HAP-1 (cell line): ENCODE results near the gene HTT-AS.

Source experiments
- DNase-seq, 2 experiments: peaks; one replicate each; pipeline ENCODE4 v3.0.0-alpha.2; 2016 to 2020; ENCODE audit warnings: low spot score in 2 of 2
- H3K27me3 ChIP-seq: fragments of 250-450 bp; sonication (Bioruptor Pico); 2 replicates; pipeline ENCODE4 v1.5.1; 2020; ENCODE audit warnings: low read depth, mild to moderate bottlenecking, moderate library complexity
- H3K36me3 ChIP-seq: fragments of 250-450 bp; sonication (Bioruptor Pico); replicated peaks from 2 replicates; pipeline ENCODE4 v1.5.1; 2020; ENCODE audit warnings: mild to moderate bottlenecking
- H3K4me1 ChIP-seq: fragments of 250-450 bp; sonication (Bioruptor Pico); 2 replicates; pipeline ENCODE4 v1.5.1; 2020; ENCODE audit warnings: mild to moderate bottlenecking
- H3K4me3 ChIP-seq: fragments of 250-450 bp; sonication (Bioruptor Pico); 2 replicates; pipeline ENCODE4 v1.5.1; 2020; ENCODE audit warnings: mild to moderate bottlenecking, moderate library complexity
- H3K9me3 ChIP-seq: fragments of 250-450 bp; sonication (Bioruptor Pico); 2 replicates; pipeline ENCODE4 v1.5.1; 2020; ENCODE audit warnings: mild to moderate bottlenecking, moderate library complexity
- in situ Hi-C: fragments of 300-500 bp; cut with MboI; formaldehyde crosslinking; loops from 3 replicates; pipeline ENCODE4 v1.14.3; 2020; ENCODE audit warnings: low sequenced_read_pairs, inconsistent platforms, mixed read lengths

The HTT-AS gene

DNA sequence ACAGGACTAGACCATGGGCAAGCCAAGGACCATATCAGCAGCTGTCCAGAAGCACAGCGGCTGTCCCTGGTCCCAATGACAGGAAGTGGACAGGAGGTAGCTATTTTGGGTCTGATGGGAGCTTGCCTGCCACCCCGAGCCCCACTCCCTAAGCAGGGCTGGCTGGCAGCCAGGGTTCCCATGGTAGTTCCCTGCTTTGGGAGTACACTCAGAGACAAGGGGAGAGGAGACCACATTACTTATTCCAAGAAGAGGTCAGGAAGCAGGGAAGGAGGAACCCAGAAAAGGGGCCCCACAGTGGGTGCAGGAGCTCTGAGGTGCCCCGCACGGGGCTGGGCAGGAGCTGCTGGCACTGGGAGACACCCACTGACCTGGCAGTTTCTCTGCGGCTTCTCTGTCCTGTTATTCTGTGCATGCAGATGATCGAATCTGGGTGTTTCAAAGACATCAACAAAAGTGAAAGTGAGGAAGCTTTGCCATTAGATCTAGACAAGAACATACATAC lies 36.3 kb downstream of the HTT-AS start:
- Histone ChIP-seq H3K4me3 (no peak overlapping the region), H3K9me3 (no peaks in the 10 kb centered on the region), H3K36me3 (no peaks in the 10 kb centered on the region), H3K4me1 (no peaks in the 10 kb centered on the region), H3K27me3 (no peaks in the 10 kb centered on the region; the same call in 1 of the 2 replicates)
- DNase-seq: no peak
- in situ Hi-C loops: no loop called here

DNA sequence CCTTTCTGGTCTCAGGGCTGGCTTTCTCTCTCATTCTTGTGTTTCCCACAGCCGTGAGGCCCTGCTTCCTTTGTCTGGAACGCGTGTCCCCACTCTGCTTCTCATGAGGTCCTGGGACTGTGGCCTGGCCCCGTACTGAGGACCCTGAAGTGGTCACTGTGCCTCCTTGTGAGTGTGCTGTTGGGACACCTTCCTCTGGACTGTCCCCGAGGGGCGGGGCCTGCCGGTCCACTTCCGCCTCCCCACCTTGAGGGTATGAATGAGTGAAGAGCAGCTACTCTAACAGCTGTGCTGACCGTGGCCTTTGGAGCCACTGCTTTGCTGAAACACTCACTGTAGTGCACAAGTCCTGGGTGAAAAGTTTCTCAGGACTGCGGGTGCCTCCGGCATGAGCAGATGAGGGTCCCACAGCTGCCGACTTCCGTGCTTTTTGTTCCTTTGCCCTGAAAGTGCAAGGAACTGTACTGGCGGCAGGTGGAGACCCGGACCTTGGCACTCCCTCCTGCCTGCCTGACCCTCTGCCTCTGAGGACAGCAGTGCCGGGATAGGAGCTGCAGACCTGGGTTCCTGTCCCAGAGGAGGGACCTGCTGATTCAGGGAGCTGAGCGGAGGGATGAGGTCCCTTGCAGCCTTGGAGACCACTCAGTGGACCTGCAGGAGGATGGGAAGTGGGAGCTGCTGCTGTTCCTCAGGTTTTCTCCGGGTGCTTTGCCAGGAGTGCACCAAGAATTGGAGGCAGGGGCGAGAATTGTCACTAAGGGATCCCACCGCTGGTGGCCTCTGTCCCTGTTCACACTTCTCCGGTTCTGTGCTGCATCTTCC lies 38.0 kb downstream of the HTT-AS start:
- in situ Hi-C loops: no loop called here
- no peak overlapping the region for H3K4me3 ChIP-seq
- DNase-seq: no peak
- no peaks in the 10 kb centered on the region for H3K4me1 ChIP-seq
- no peaks in the 10 kb centered on the region; the same call in 1 of the 2 replicates for H3K27me3 ChIP-seq
- no peaks in the 10 kb centered on the region for H3K36me3 ChIP-seq
- no peaks in the 10 kb centered on the region for H3K9me3 ChIP-seq

DNA sequence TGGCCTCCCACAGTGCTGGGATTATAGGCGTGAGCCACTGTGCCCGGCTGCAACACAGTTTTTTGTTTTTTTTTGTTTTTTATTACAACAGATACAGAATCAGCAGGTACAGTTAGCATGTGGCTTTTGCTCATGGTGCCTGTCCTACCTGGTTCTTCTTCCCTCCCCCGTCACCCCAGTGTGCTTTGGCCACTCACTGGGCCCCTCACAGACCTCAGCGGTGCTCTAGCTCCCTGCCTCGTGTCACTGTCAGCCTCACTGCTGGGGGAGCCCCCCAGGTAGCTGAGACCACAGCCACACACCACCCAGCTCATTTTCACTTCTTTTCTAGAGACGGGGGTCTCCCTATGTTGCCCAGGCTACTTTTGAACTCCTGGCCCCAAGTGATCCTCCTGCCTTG lies 38.7 kb downstream of the HTT-AS start:
- no peaks in the 10 kb centered on the region for H3K4me1 ChIP-seq
- no peaks in the 10 kb centered on the region; the same call in 1 of the 2 replicates for H3K27me3 ChIP-seq
- no peak overlapping the region for H3K4me3 ChIP-seq
- DNase-seq: no peak
- H3K9me3 ChIP-seq: no peaks in the 10 kb centered on the region
- in situ Hi-C loops: no loop called here
- H3K36me3 ChIP-seq: no peaks in the 10 kb centered on the region

DNA sequence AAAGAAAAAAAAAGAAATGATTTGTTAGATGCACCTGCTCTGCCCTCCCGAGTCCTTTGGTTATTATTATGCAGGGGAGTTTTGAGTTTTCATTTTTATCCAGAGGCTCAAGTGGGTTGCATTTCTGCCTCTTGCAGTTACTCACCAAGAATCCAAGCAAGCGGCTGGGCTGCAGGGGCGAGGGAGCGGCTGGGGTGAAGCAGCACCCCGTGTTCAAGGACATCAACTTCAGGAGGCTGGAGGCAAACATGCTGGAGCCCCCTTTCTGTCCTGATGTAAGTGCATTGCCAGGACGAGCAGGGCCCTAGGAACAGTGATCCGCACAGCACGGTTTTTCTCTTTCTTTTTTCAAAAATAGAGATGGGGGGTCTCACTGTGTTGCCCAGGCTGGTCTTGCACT lies 39.1 kb downstream of the HTT-AS start:
- H3K27me3 ChIP-seq: no peaks in the 10 kb centered on the region; the same call in 1 of the 2 replicates
- in situ Hi-C loops: no loop called here

DNA sequence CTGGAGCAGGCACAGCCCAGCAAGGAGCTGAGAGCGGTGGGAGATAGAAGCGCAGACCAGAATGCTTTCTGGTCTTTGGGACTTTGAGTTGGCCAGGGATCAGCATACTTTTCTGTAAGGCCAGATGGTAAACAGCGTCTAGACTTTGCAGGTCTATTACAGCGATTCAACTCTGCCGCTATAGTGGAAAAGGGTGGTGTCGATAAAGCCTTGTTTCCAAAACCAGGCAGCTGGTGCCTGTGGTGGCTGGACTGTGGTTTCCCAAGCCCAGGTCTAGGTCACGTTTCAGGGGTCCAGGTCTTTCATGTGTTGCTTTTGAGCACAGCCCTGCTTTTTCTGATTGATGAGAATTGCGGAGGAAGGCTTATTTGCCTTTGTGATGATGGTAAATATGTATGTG lies 40.1 kb downstream of the HTT-AS start:
- in situ Hi-C loops: no loop called here
- DNase-seq: no peak

More for the DNA sequence above, 39.1 kb downstream of the HTT-AS start:
- Histone ChIP-seq H3K4me3 (no peak overlapping the region), H3K4me1 (no peaks in the 10 kb centered on the region), H3K36me3 (no peaks in the 10 kb centered on the region), H3K9me3 (no peaks in the 10 kb centered on the region)
- no peak for DNase-seq

DNA sequence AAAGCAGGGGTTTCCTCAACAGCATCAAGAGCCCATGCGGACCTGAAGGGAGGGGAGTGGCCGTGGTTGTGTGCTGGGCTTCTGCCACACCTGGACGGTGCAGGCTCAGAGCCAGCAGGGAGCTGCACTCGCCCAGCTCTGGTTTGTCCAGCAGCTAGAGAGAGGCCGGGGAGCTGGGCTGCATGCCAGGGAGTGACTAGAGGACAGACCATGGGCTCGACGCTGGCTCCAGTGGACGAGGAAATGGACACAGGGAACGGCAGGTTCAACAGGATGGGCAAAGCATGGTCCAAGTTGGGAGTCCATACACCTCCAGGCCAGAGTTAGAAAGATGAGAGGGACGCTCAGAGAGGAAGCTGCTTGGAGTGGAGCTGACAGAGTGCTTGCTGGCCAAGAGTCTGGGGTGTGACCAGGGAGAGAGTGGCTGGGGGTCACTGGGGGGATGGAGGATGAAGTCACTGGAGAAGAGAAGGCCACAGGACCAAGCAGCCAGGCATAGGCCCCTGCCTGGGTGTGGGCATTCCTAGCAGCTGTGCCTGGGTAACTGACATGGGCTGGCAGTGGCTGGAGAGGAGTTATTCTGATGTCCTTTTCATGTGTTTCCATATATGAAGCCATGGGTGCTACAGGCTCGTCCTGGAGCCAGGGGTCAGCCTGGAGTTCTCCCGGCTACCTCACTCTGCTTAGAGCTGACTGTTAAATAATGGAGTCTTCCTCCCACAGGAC lies 42.8 kb downstream of the HTT-AS start:
- Histone ChIP-seq H3K4me3 (no peak overlapping the region), H3K4me1 (no peaks in the 10 kb centered on the region), H3K27me3 (no peaks in the 10 kb centered on the region; the same call in 1 of the 2 replicates), H3K36me3 (no peaks in the 10 kb centered on the region), H3K9me3 (no peaks in the 10 kb centered on the region)
- in situ Hi-C loops: no loop called here
- DNase-seq: no peak

More for the DNA sequence above, 40.1 kb downstream of the HTT-AS start:
- no peaks in the 10 kb centered on the region for H3K9me3 ChIP-seq
- no peaks in the 10 kb centered on the region for H3K4me1 ChIP-seq
- no peak overlapping the region for H3K4me3 ChIP-seq
- no peaks in the 10 kb centered on the region; the same call in 1 of the 2 replicates for H3K27me3 ChIP-seq
- H3K36me3 ChIP-seq: no peaks in the 10 kb centered on the region

DNA sequence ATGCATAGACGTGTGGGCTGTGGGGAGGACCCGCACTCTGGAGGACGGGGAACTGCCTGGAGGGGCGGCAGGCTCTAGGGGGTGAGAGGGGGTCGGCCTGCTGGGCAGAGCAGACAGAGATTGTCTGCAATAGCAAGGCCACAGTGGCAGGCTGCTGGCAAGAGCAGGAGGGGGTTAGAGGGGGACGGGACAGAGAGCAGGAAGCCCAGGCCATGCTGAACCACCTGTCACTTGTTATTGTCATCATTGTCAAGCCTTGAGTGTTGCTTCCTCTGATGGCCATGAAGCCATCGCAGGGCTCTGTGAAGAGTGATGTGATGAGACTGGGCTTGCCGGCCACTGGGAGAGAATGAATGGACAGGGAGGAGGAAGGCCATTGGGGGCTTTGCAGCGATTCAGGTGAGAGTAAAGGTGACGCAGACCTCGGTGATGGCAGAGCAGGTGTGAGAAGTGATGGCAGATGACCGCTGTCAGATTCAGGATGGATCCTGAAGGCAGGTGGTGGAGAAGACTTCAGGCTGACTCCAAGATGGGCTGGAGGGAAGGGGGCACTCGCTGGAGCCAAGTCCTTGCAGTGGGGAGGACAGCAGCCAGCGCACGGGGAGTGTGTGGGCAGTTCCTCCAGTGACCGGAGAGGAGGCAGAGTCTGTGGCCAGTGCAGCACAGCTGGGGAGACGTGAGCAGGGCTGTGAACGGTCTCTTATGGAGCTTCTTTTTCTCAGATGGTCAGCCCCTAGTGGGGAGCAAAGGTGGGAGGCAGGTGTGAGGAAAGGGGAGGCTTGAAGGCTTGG lies 43.6 kb downstream of the HTT-AS start:
- no peaks in the 10 kb centered on the region; the same call in 1 of the 2 replicates for H3K27me3 ChIP-seq
- no peak for DNase-seq
- no peaks in the 10 kb centered on the region for H3K36me3 ChIP-seq
- no peaks in the 10 kb centered on the region for H3K9me3 ChIP-seq
- H3K4me3 ChIP-seq: no peak overlapping the region
- in situ Hi-C loops: no loop called here
- no peaks in the 10 kb centered on the region for H3K4me1 ChIP-seq

DNA sequence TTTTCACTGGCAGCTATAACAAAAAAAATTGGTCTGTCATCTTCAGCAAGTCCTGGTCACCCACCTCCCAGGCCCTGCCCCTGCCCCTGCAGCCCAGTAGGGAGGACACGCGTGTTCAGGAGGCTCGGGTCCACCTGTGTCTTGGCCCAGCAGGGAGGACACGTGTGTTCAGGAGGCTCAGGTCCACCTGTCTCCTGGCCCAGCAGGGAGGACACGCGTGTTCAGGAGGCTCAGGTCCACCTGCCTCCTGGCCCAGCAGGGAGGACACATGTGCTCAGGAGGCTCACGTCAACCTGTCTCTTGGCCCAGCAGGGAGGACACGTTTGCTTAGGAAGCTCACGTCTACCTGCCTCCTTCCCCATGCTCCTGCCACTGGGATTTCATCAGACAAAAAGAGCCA lies 44.9 kb downstream of the HTT-AS start:
- no peaks in the 10 kb centered on the region for H3K9me3 ChIP-seq
- H3K4me3 ChIP-seq: no peak overlapping the region
- no peaks in the 10 kb centered on the region; the same call in 1 of the 2 replicates for H3K27me3 ChIP-seq
- no peak for DNase-seq
- H3K4me1 ChIP-seq: no peaks in the 10 kb centered on the region
- in situ Hi-C loops: no loop called here
- H3K36me3 ChIP-seq: no peaks in the 10 kb centered on the region

DNA sequence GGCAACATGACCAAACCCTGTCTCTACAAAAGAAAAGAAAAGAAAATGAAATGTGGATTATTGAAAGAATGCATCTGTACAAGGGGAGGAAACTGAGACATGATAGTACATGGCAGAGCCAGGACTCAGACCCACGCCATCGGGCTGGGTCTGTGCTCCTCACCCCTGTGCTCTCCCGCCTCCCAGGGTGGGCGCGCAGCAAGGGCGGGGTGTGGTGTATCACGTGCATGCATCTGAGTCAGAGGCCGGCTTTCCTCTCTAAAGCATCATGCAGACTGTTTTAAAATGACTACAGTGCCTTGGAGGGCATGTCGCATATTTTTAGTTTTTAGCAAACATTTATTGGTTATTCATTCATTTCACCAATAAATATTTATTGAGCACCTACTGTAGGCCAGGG lies 47.8 kb downstream of the HTT-AS start:
- Histone ChIP-seq H3K4me1 (no peaks in the 10 kb centered on the region), H3K9me3 (no peaks in the 10 kb centered on the region), H3K36me3 (no peaks in the 10 kb centered on the region), H3K4me3 (no peak overlapping the region), H3K27me3 (no peaks in the 10 kb centered on the region)
- in situ Hi-C loops: no loop called here
- no peak for DNase-seq

DNA sequence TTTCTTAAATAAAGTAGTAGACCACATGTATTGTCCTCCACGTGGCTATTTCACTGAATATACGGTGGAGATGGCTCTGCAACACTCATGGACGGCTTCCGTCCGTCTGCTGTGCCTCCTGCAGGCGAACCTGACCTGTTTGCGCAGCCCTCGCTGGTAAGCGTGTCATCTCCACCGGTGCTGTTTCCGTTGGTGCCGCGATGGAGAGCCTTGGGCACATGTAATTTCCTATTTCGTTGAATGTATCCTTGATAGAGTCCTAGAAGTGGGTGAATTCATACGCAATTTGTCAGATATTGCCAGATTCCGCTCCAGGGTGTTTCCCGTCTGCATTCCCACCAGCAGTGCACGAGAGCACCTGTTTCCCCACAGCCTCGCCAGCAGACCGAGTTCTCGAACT lies 48.5 kb downstream of the HTT-AS start:
- H3K4me1 ChIP-seq: no peaks in the 10 kb centered on the region
- in situ Hi-C loops: no loop called here
- DNase-seq: no peak
- H3K9me3 ChIP-seq: no peaks in the 10 kb centered on the region
- H3K27me3 ChIP-seq: no peaks in the 10 kb centered on the region
- H3K36me3 ChIP-seq: no peaks in the 10 kb centered on the region
- no peak overlapping the region for H3K4me3 ChIP-seq

DNA sequence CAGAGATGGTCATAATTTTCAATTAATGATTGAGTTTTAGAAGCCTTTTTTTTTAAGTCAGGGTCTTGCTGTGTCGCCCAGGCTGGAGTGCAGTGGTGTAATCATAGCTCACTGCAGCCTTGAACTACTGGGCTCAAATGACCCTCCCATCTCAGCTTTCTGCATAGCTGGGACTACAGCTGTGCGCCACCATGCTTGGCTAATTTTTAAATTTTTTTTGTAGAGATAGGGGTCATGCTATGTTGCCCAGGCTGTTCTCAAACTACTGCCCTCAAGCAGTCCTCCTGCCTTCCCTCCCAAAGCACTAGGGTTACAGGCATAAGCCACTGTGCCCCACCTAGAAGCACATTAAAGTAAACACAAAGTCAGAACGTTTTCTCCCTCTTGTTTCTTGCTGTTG lies 51.7 kb downstream of the HTT-AS start:
- H3K4me1 ChIP-seq: no peaks in the 10 kb centered on the region
- no peaks in the 10 kb centered on the region for H3K9me3 ChIP-seq
- no peak for DNase-seq
- no peaks in the 10 kb centered on the region for H3K27me3 ChIP-seq
- in situ Hi-C loops: no loop called here
- no peak overlapping the region for H3K4me3 ChIP-seq
- H3K36me3 ChIP-seq: no peaks in the 10 kb centered on the region

DNA sequence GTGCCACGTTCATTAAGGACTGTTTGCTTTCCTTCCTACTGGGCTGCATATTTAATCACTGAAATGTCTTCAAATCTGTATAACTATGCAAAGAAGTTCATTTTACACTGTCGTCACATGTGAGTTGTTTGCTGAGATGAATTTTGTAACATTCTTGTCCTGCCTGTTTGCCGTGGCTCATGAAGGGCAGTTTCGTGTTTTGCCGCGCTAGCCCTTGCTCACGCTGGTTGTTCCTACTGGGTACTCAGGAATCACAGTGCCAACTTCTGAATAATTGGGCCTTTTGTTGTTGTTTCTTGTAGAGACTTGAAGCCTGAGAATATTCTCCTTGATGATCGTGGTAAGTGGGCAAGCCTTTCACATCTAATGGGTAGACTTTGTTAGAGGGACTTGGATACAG lies 52.2 kb downstream of the HTT-AS start:
- no peak for DNase-seq
- Histone ChIP-seq H3K36me3 (no peaks in the 10 kb centered on the region), H3K9me3 (no peaks in the 10 kb centered on the region), H3K4me1 (no peaks in the 10 kb centered on the region), H3K4me3 (no peak overlapping the region), H3K27me3 (no peaks in the 10 kb centered on the region)
- in situ Hi-C loops: no loop called here

DNA sequence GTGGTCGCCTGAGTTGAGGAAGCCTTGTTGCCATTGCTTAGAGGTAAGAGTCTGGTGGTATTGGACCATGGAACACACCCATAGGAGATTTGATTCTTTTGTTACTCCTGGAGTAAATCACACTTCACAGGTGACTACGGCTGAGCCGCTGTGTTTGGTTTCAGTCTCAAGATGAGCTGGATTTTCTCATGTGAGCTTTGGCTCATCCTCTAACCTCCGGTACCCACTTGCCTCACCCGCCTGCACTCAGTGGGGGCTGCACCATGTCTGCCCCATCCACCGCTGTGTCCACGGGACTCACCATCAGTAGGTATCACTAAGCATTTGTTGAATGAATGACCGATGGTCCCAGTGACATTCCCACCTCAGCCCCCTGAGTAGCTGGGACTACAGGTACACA lies 52.7 kb downstream of the HTT-AS start:
- Histone ChIP-seq H3K9me3 (no peaks in the 10 kb centered on the region), H3K4me3 (no peak overlapping the region), H3K4me1 (no peaks in the 10 kb centered on the region), H3K27me3 (no peaks in the 10 kb centered on the region), H3K36me3 (no peaks in the 10 kb centered on the region)
- DNase-seq: no peak
- in situ Hi-C loops: no loop called here
